K562 (cell line): ENCODE data around the gene SCN4A. TPM values are rescaled to one million over a fixed set of nuclear protein-coding genes. Genes with fewer than 3 reads are reported as not detected.

ENCODE experiments used
- ATAC-seq: fragments of 200-7000 bp; cut with Tn5 transposase; 3 replicates; pipeline ENCODE4 v1.9.1; 2020; ENCODE audit warnings: moderate library complexity
- BruUV-seq: library from RNA; stranded (reverse); fragments of 400-500 nt; replicated peaks from 2 replicates; lab custom pipeline; 2021; lab: Mats Ljungman, UMichigan
- CTCF ChIA-PET: fragments of 300-600 bp; formaldehyde crosslinking; extraction: SDS; loops from one replicate; lab custom pipeline; 2021; ENCODE audit warnings: low intra/inter-chr PET ratio; lab: Yijun Ruan, JAX
- POLR2A ChIA-PET: fragments of 300-600, 350-650 bp; sonication (Branson Sonifier 250); formaldehyde crosslinking; extraction: SDS; loops from one replicate; lab custom pipeline; 2021; ENCODE audit warnings: antibody characterized with exemption, inconsistent platforms; lab: Yijun Ruan, JAX
- DNase-seq, 4 experiments: peaks; one replicate each; pipeline versions ENCODE4 v3.0.0 to v3.0.0-alpha.2; 2011 to 2018; ENCODE audit warnings: low spot score in 3 of 4, mixed read lengths in 3 of 4; ENCODE audit errors: extremely low read depth in 1 of 4
- FAIRE-seq: peaks from 2 replicates; lab custom pipeline; 2011; peaks lifted over from hg19 to GRCh38; lab: Jason Lieb, UNC
- H2AFZ ChIP-seq: 2 replicates; pipeline ENCODE4 v1.6.0; 2011; ENCODE audit warnings: low read depth, low read length, control low read depth, inconsistent platforms
- H3K27ac ChIP-seq: fragments of 200-600 bp; 3 replicates; pipeline ENCODE4 v1.8.0; 2011; ENCODE audit warnings: low read depth, mild to moderate bottlenecking, control low read depth, inconsistent platforms, low read length, moderate library complexity, mixed read lengths; ENCODE audit errors: extremely low read depth
- H3K27me3 ChIP-seq, 2 experiments: fragments of 300-600 bp in 1 of 2; 2 replicates in 1 of 2; 3 replicates in 1 of 2; pipeline versions ENCODE4 v1.6.0 to v1.8.0; 2011; ENCODE audit warnings: inconsistent platforms in 2 of 2, low read length in 2 of 2, mild to moderate bottlenecking in 1 of 2, mixed read lengths in 1 of 2, moderate library complexity in 1 of 2; ENCODE audit not compliant: control insufficient read depth in 2 of 2, insufficient read depth in 2 of 2
- H3K36me3 ChIP-seq: fragments of 300-600 bp; 3 replicates; pipeline ENCODE4 v1.8.0; 2011; ENCODE audit warnings: mild to moderate bottlenecking, low read length, inconsistent platforms; ENCODE audit not compliant: control insufficient read depth, insufficient read depth
- H3K4me1 ChIP-seq, 2 experiments: fragments of 200-600 bp in 1 of 2; replicated peaks in 1 of 2; 2 replicates in 1 of 2; 3 replicates in 1 of 2; pipeline versions ENCODE4 v1.5.1 to v1.8.0; 2011; ENCODE audit warnings: inconsistent platforms in 2 of 2, low read length in 2 of 2, mild to moderate bottlenecking in 1 of 2, mixed read lengths in 1 of 2, moderate library complexity in 1 of 2; ENCODE audit not compliant: control insufficient read depth in 2 of 2, insufficient read depth in 2 of 2
- H3K4me2 ChIP-seq: 2 replicates; pipeline ENCODE4 v1.6.1; 2011; ENCODE audit warnings: low read length, control low read depth, inconsistent platforms, mixed read lengths; ENCODE audit not compliant: insufficient read depth
- H3K4me3 ChIP-seq: fragments of 200-600 bp; sonication (generic), shearing (Covaris generic); 2 replicates; pipeline ENCODE4 v1.5.1; 2016; ENCODE audit warnings: control low read depth, inconsistent platforms
- H3K79me2 ChIP-seq: fragments of 200-600 bp; 3 replicates; pipeline ENCODE4 v1.8.0; 2011; ENCODE audit warnings: low read length, inconsistent platforms; ENCODE audit not compliant: control insufficient read depth, insufficient read depth
- H3K9ac ChIP-seq, 2 experiments: 2 replicates each; pipeline versions ENCODE4 v1.6.0 to v1.6.1; 2011; ENCODE audit warnings: low read depth in 2 of 2, low read length in 2 of 2, control low read depth in 1 of 2, inconsistent platforms in 1 of 2, mild to moderate bottlenecking in 1 of 2, mixed read lengths in 1 of 2; ENCODE audit not compliant: insufficient read depth in 1 of 2
- H3K9me1 ChIP-seq: one replicate; pipeline ENCODE4 v1.6.0; 2011; ENCODE audit warnings: inconsistent platforms, mild to moderate bottlenecking, low read length, moderate library complexity; ENCODE audit not compliant: control insufficient read depth, insufficient read depth
- H3K9me3 ChIP-seq: replicated peaks from 2 replicates; pipeline ENCODE4 v1.5.1; 2011; ENCODE audit warnings: low read depth, low read length, inconsistent platforms; ENCODE audit not compliant: control insufficient read depth, insufficient read depth
- H4K20me1 ChIP-seq: replicated peaks from 2 replicates; pipeline ENCODE4 v1.6.1; 2011; ENCODE audit warnings: low read length, inconsistent platforms, mixed read lengths; ENCODE audit not compliant: control insufficient read depth, insufficient read depth
- CREBBP ChIP-seq: IDR thresholded peaks from one replicate; pipeline ENCODE4 v1.6.1; 2012; ENCODE audit warnings: low read depth, mild to moderate bottlenecking, control low read depth, inconsistent platforms, low read length
- ESRRA ChIP-seq: fragments of 450-650 bp; IDR thresholded peaks from 2 replicates; pipeline ENCODE4 v1.6.1; 2014; ENCODE audit warnings: low read depth, mild to moderate bottlenecking, moderate library complexity, borderline replicate concordance
- FOSL1 ChIP-seq: fragments of 200-800 bp; sonication (Bioruptor generic); conservative IDR thresholded peaks from 2 replicates; pipeline ENCODE4 v1.6.1; 2016; ENCODE audit warnings: missing genetic modification characterization, missing compliant biosample characterization
- MCM2 ChIP-seq: fragments of 450-650 bp; IDR thresholded peaks from 2 replicates; pipeline ENCODE4 v1.6.1; 2017; ENCODE audit warnings: low read depth, mild to moderate bottlenecking
- RAD21 ChIP-seq, 2 experiments: fragments of 250-450 bp in 1 of 2; fragments of 450-650 bp in 1 of 2; sonication (Bioruptor Pico) in 1 of 2; formaldehyde crosslinking in 1 of 2; IDR thresholded peaks in 1 of 2; conservative IDR thresholded peaks in 1 of 2; 2 replicates each; pipeline versions ENCODE4 v1.4.0 to v1.8.0; 2020 to 2022; ENCODE audit warnings: mild to moderate bottlenecking in 2 of 2, moderate library complexity in 1 of 2
- RBM15 ChIP-seq: fragments of 200-400 bp; formaldehyde crosslinking; IDR thresholded peaks from 2 replicates; pipeline ENCODE4 v1.6.1; 2018; ENCODE audit warnings: mild to moderate bottlenecking, low read length, moderate library complexity; ENCODE audit not compliant: insufficient read depth
- TCF7L2 ChIP-seq: fragments of 150-350 bp; IDR thresholded peaks from 2 replicates; pipeline ENCODE4 v1.6.1; 2016; ENCODE audit warnings: low read depth, mild to moderate bottlenecking, low read length, moderate library complexity
- ZNF551 ChIP-seq: fragments of 250-450 bp; sonication (Bioruptor Pico); IDR thresholded peaks from 2 replicates; pipeline ENCODE4 v1.5.0; 2021; ENCODE audit warnings: mild to moderate bottlenecking, moderate library complexity
- ZSCAN29 ChIP-seq: fragments of 450-650 bp; IDR thresholded peaks from 2 replicates; pipeline ENCODE4 v1.6.1; 2017
- WGBS: fragments of 100-300 bp; shearing (Covaris generic); methylation state at CpG from one replicate; pipeline ENCODE4 v1.1.6; 2016; ENCODE audit warnings: low coverage, mixed read lengths; ENCODE audit not compliant: insufficient coverage; ENCODE audit errors: missing lambda C conversion rate; 5-methylcytosine and 5-hydroxymethylcytosine counted together
- in situ Hi-C: fragments of 300-500 bp; cut with MboI; formaldehyde crosslinking; loops from 4 replicates; pipeline ENCODE4 v1.15.0; 2018; ENCODE audit warnings: inconsistent platforms, mixed read lengths
- intact Hi-C: fragments of 100-400 bp; cut with micrococcal nuclease; formaldehyde crosslinking; loops from 2 replicates; pipeline ENCODE4 v1.14.2; 2022
- polyA plus RNA-seq, 8 experiments: library from polyadenylated mRNA; depleted of rRNA in 4 of 8; stranded (reverse) in 5 of 8; unstranded in 3 of 8; fragments of >200 nt; fragmentation: Nextera tagmentation in 2 of 8; fragmentation: Illumina TruSeq in 1 of 8; extraction: Ambion mirVana in 2 of 8; extraction: Trizol in 1 of 8; gene quantifications; 2 replicates each; pipeline versions ENCODE4 v1.2.1 to v1.2.3, GENCODE V29; 2011 to 2014; ENCODE audit warnings: inconsistent platforms in 1 of 8, missing spikeins in 1 of 8
- total RNA-seq, 7 experiments: library from RNA; depleted of rRNA in 6 of 7; stranded (reverse); fragments of >200 nt in 6 of 7; fragmentation: Illumina TruSeq in 2 of 7; extraction: Trizol in 2 of 7; gene quantifications; 2 replicates each; pipeline versions ENCODE4 v1.2.1 to v1.2.3, GENCODE V29; 2011 to 2021; ENCODE audit warnings: low replicate concordance in 1 of 7
- TF ChIP-seq, protein P1 (sequence below): fragments of 200-600 bp; sonication (generic); IDR thresholded peaks from one replicate; pipeline ENCODE4 v1.6.1; 2012; ENCODE audit warnings: mild to moderate bottlenecking, low read depth, low read length, inconsistent platforms

Gene SCN4A
- total and polyA plus RNA-seq, 9 of the 15 experiments (the other 6 are each of a cell fraction or from before 2014, with no cell fraction given) = 0.29 to 2.6 (median 1.4) TPM

DNA sequence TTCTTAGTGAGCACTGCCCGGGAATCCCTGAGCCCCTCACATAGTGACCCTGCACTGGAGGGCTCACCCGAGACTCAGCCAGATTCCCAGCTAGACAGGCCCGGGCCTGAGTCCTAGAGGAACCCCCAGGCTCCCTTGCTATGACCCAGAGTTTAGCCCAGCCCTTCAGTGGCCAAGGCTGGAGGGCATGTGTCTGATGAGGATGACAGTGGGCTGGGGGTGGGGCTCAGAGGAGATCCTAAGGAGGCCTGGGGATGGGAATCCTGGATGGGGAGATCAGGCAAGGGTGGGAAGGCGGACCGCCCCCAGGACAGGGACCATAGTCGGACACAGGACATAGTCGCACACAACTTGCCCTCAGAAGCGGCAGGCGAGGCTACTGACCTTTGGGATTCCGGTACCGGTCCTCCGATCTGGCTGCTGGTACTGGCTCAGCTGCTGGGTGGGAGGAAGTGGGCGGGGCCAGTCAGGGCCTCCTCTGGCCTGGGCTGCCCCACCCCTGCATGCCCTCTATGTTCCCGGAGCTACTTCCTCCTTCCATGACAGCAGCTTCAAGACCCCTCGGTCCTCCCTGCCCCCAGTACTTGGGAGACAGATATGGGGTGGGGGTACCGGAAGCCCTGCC, 41.7 kb downstream of the SCN4A start:
- POLR2A ChIA-PET = interaction anchor here (0.9 to 2.0 kb wide), 3 partner anchors 9 to 287 kb away, joined by 3 to 5 read pairs (median 3); no protein-coding TSS in a partner anchor
- FAIRE-seq = peak; percentile 11
- peak overlapping the region; percentile 9; the same call in 1 of the 2 replicates for H3K4me2 ChIP-seq
- TF ChIP-seq, protein P1, sequence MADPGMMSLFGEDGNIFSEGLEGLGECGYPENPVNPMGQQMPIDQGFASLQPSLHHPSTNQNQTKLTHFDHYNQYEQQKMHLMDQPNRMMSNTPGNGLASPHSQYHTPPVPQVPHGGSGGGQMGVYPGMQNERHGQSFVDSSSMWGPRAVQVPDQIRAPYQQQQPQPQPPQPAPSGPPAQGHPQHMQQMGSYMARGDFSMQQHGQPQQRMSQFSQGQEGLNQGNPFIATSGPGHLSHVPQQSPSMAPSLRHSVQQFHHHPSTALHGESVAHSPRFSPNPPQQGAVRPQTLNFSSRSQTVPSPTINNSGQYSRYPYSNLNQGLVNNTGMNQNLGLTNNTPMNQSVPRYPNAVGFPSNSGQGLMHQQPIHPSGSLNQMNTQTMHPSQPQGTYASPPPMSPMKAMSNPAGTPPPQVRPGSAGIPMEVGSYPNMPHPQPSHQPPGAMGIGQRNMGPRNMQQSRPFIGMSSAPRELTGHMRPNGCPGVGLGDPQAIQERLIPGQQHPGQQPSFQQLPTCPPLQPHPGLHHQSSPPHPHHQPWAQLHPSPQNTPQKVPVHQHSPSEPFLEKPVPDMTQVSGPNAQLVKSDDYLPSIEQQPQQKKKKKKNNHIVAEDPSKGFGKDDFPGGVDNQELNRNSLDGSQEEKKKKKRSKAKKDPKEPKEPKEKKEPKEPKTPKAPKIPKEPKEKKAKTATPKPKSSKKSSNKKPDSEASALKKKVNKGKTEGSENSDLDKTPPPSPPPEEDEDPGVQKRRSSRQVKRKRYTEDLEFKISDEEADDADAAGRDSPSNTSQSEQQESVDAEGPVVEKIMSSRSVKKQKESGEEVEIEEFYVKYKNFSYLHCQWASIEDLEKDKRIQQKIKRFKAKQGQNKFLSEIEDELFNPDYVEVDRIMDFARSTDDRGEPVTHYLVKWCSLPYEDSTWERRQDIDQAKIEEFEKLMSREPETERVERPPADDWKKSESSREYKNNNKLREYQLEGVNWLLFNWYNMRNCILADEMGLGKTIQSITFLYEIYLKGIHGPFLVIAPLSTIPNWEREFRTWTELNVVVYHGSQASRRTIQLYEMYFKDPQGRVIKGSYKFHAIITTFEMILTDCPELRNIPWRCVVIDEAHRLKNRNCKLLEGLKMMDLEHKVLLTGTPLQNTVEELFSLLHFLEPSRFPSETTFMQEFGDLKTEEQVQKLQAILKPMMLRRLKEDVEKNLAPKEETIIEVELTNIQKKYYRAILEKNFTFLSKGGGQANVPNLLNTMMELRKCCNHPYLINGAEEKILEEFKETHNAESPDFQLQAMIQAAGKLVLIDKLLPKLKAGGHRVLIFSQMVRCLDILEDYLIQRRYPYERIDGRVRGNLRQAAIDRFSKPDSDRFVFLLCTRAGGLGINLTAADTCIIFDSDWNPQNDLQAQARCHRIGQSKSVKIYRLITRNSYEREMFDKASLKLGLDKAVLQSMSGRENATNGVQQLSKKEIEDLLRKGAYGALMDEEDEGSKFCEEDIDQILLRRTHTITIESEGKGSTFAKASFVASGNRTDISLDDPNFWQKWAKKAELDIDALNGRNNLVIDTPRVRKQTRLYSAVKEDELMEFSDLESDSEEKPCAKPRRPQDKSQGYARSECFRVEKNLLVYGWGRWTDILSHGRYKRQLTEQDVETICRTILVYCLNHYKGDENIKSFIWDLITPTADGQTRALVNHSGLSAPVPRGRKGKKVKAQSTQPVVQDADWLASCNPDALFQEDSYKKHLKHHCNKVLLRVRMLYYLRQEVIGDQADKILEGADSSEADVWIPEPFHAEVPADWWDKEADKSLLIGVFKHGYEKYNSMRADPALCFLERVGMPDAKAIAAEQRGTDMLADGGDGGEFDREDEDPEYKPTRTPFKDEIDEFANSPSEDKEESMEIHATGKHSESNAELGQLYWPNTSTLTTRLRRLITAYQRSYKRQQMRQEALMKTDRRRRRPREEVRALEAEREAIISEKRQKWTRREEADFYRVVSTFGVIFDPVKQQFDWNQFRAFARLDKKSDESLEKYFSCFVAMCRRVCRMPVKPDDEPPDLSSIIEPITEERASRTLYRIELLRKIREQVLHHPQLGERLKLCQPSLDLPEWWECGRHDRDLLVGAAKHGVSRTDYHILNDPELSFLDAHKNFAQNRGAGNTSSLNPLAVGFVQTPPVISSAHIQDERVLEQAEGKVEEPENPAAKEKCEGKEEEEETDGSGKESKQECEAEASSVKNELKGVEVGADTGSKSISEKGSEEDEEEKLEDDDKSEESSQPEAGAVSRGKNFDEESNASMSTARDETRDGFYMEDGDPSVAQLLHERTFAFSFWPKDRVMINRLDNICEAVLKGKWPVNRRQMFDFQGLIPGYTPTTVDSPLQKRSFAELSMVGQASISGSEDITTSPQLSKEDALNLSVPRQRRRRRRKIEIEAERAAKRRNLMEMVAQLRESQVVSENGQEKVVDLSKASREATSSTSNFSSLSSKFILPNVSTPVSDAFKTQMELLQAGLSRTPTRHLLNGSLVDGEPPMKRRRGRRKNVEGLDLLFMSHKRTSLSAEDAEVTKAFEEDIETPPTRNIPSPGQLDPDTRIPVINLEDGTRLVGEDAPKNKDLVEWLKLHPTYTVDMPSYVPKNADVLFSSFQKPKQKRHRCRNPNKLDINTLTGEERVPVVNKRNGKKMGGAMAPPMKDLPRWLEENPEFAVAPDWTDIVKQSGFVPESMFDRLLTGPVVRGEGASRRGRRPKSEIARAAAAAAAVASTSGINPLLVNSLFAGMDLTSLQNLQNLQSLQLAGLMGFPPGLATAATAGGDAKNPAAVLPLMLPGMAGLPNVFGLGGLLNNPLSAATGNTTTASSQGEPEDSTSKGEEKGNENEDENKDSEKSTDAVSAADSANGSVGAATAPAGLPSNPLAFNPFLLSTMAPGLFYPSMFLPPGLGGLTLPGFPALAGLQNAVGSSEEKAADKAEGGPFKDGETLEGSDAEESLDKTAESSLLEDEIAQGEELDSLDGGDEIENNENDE = no peak
- TF ChIP-seq RAD21 (CRISPR knock-in tag; conservative IDR thresholded peaks at IDR 0.05 in 1 of 2, IDR thresholded peaks at IDR 0.05 in 1 of 2) = no peak
- TF ChIP-seq ESRRA = 0 out of 2 replicates have a peak, but pooled peaks have one; percentile 23
- TF ChIP-seq RBM15 = no peak
- TF ChIP-seq FOSL1 (tag) = no peak
- TF ChIP-seq MCM2 = no peak
- no peak for TF ChIP-seq CREBBP
- no peak for TF ChIP-seq ZSCAN29
- no peak for TF ChIP-seq ZNF551 (CRISPR knock-in tag)
- no peak for TF ChIP-seq TCF7L2

More for the DNA sequence above, 41.7 kb downstream of the SCN4A start:
- Histone ChIP-seq H3K4me3 (no peak overlapping the region), H2AFZ (peak overlapping the region; percentile 28; the same call in 1 of the 2 replicates), H3K27me3 (peaks cover 9 to 24% of the 10 kb centered on the region in 2 experiments; a peak in 4 of 5 replicates), H3K9me3 (no peaks in the 10 kb centered on the region), H3K36me3 (no peaks in the 10 kb centered on the region), H3K9me1 (no peaks in the 10 kb centered on the region), H3K9ac (peak overlapping the region in 1 of 2 experiments; percentile 45; a peak in 2 of 4 replicates), H4K20me1 (no peaks in the 10 kb centered on the region), H3K27ac (no peak overlapping the region), H3K4me1 (peaks cover 0 to 33% of the 10 kb centered on the region in 2 experiments; a peak in 2 of 5 replicates), H3K79me2 (no peaks in the 10 kb centered on the region)
- BruUV-seq = no TSS peak
- 32% methylated on average over 16 of the region's 16 CpGs for WGBS
- DNase-seq (peak; percentile 53 to 82 (median 70)), ATAC-seq (peak; percentile 81)
- in situ Hi-C loops = no loop called here
- intact Hi-C loops = no loop called here
- CTCF ChIA-PET = no interaction called here
